HepG2 (cell line): Measurements from ENCODE around the gene ABCC2. TPM values are rescaled to one million over a fixed set of nuclear protein-coding genes. Genes with fewer than 3 reads are reported as not detected.

Experiments used
- ATAC-seq: fragments of 200-7000 bp; cut with Tn5 transposase; 3 replicates; pipeline ENCODE4 v1.9.1; 2020; ENCODE audit warnings: mild to moderate bottlenecking, moderate library complexity
- BruUV-seq: library from RNA; stranded (reverse); fragments of 400-500 nt; replicated peaks from 2 replicates; lab custom pipeline; 2021; lab: Mats Ljungman, UMichigan
- CTCF ChIA-PET: fragments of 300-600 bp; formaldehyde crosslinking; extraction: SDS; loops from one replicate; lab custom pipeline; 2021; ENCODE audit warnings: low total read pairs, inconsistent platforms, low intra/inter-chr PET ratio; lab: Yijun Ruan, JAX
- POLR2A ChIA-PET: fragments of 350-600 bp; sonication (Branson Sonifier 250); formaldehyde crosslinking; loops from one replicate; lab custom pipeline; 2020; ENCODE audit warnings: antibody characterized with exemption, inconsistent platforms; lab: Yijun Ruan, JAX
- DNase-seq: peaks from one replicate; pipeline ENCODE4 v3.0.0-alpha.2; 2015; ENCODE audit warnings: low spot score
- FAIRE-seq: peaks from 3 replicates; lab custom pipeline; 2011; peaks lifted over from hg19 to GRCh38; lab: Jason Lieb, UNC
- H2AFZ ChIP-seq: one replicate; pipeline ENCODE4 v1.6.1; 2011; ENCODE audit warnings: low read length, inconsistent platforms
- H3K27ac ChIP-seq: fragments of 300-600 bp; 3 replicates; pipeline ENCODE4 v1.8.0; 2011; ENCODE audit warnings: mixed run types, mild to moderate bottlenecking, mixed read lengths, low read length, inconsistent platforms; ENCODE audit not compliant: insufficient read depth; ENCODE audit errors: extremely low read length
- H3K27me3 ChIP-seq, 2 experiments: fragments of 200-600 bp in 1 of 2; 2 replicates in 1 of 2; 3 replicates in 1 of 2; pipeline versions ENCODE4 v1.6.0 to v1.8.0; 2011; ENCODE audit warnings: low read length in 2 of 2, mild to moderate bottlenecking in 2 of 2, moderate library complexity in 2 of 2, inconsistent platforms in 1 of 2; ENCODE audit not compliant: insufficient read depth in 2 of 2, control insufficient read depth in 1 of 2
- H3K36me3 ChIP-seq, 2 experiments: fragments of 200-600 bp in 1 of 2; replicated peaks in 1 of 2; 2 replicates in 1 of 2; 3 replicates in 1 of 2; pipeline versions ENCODE4 v1.5.1 to v1.8.0; 2011; ENCODE audit warnings: low read length in 2 of 2, inconsistent platforms in 1 of 2; ENCODE audit not compliant: insufficient read depth in 2 of 2, control insufficient read depth in 1 of 2
- H3K4me1 ChIP-seq: 2 replicates; pipeline ENCODE4 v1.5.1; 2012; ENCODE audit warnings: low read length, inconsistent platforms; ENCODE audit not compliant: insufficient read depth
- H3K4me2 ChIP-seq: 2 replicates; pipeline ENCODE4 v1.6.0; 2011; ENCODE audit warnings: low read depth, low read length, inconsistent platforms
- H3K4me3 ChIP-seq, 3 experiments: fragments of 200-600 bp in 1 of 3; sonication (generic), shearing (Covaris generic) in 1 of 3; replicated peaks in 1 of 3; 2 replicates each; pipeline ENCODE4 v1.5.1; 2011 to 2016; ENCODE audit warnings: low read length in 3 of 3, inconsistent platforms in 2 of 3, low read depth in 2 of 3, mild to moderate bottlenecking in 2 of 3, control low read depth in 1 of 3, mixed read lengths in 1 of 3; ENCODE audit not compliant: insufficient read depth in 1 of 3
- H3K79me2 ChIP-seq: one replicate; pipeline ENCODE4 v1.6.1; 2011; ENCODE audit warnings: low read length, inconsistent platforms; ENCODE audit not compliant: insufficient read depth
- H3K9ac ChIP-seq: 2 replicates; pipeline ENCODE4 v1.6.0; 2011; ENCODE audit warnings: mild to moderate bottlenecking, low read depth, low read length, inconsistent platforms; ENCODE audit not compliant: insufficient read depth
- H3K9me3 ChIP-seq: 2 replicates; pipeline ENCODE4 v1.5.1; 2012; ENCODE audit warnings: mild to moderate bottlenecking, low read length
- H4K20me1 ChIP-seq: 2 replicates; pipeline ENCODE4 v1.6.0; 2011; ENCODE audit warnings: inconsistent platforms, mild to moderate bottlenecking, low read length, moderate library complexity; ENCODE audit not compliant: insufficient read depth
- CCAR2 ChIP-seq: fragments of 200-400 bp; formaldehyde crosslinking; optimal IDR thresholded peaks from 2 replicates; pipeline ENCODE3; 2018; ENCODE audit warnings: low read depth, mild to moderate bottlenecking, low read length, moderate library complexity
- FIP1L1 ChIP-seq: fragments of 200-400 bp; formaldehyde crosslinking; IDR thresholded peaks from 2 replicates; pipeline ENCODE4 v1.6.1; 2018; ENCODE audit warnings: low read depth, mild to moderate bottlenecking, low read length, moderate library complexity, borderline replicate concordance; ENCODE audit not compliant: insufficient read depth
- FOSL2 ChIP-seq: sonication (generic); formaldehyde crosslinking; IDR thresholded peaks from 2 replicates; pipeline ENCODE4 v1.4.0; 2020; ENCODE audit warnings: missing genetic modification reagents
- IKZF1 ChIP-seq: fragments of 450-650 bp; IDR thresholded peaks from 2 replicates; pipeline ENCODE4 v1.7.1; 2016
- KDM6A ChIP-seq: IDR thresholded peaks from 2 replicates; pipeline ENCODE4 v1.6.1; 2016; ENCODE audit warnings: low read depth
- KLF12 ChIP-seq: sonication (generic); formaldehyde crosslinking; IDR thresholded peaks from 2 replicates; pipeline ENCODE4 v1.4.0; 2020; ENCODE audit warnings: missing genetic modification reagents, borderline replicate concordance
- SSRP1 ChIP-seq: IDR thresholded peaks from 2 replicates; pipeline ENCODE4 v1.6.1; 2016; ENCODE audit warnings: control low read depth
- ZNF557 ChIP-seq: sonication (generic); formaldehyde crosslinking; IDR thresholded peaks from 2 replicates; pipeline ENCODE4 v1.4.0; 2020; ENCODE audit warnings: missing genetic modification reagents
- ZNF564 ChIP-seq: sonication (generic); formaldehyde crosslinking; IDR thresholded peaks from 2 replicates; pipeline ENCODE4 v1.8.1; 2023; ENCODE audit warnings: mild to moderate bottlenecking, missing genetic modification reagents
- WGBS: methylation state at CpG from one replicate; pipeline ENCODE4 v1.1.6; 2017; ENCODE audit warnings: low lambda C conversion rate; 5-methylcytosine and 5-hydroxymethylcytosine counted together
- in situ Hi-C: cut with HindIII; loops from 2 replicates; pipeline ENCODE4 v1.10.0; 2017; ENCODE audit warnings: low pct_unique_long_range_greater_than_20kb; ENCODE audit not compliant: extremely low pct_ligation_motif_present
- intact Hi-C: fragments of 100-400 bp; cut with micrococcal nuclease; formaldehyde crosslinking; loops from one replicate; pipeline ENCODE4 v1.10.0; 2022; ENCODE audit not compliant: unreplicated experiment
- polyA plus RNA-seq, 8 experiments: library from polyadenylated mRNA; depleted of rRNA in 3 of 8; stranded (reverse) in 7 of 8; unstranded in 1 of 8; fragments of >200 nt; fragmentation: Illumina TruSeq in 4 of 8; extraction: Trizol in 4 of 8; gene quantifications; 2 replicates each; pipeline versions ENCODE4 v1.2.1 to v1.2.3, GENCODE V29; 2011 to 2016; ENCODE audit warnings: low read depth in 4 of 8, missing spikeins in 1 of 8, mixed read lengths in 1 of 8; ENCODE audit not compliant: insufficient read depth in 1 of 8
- total RNA-seq, 5 experiments: library from RNA; depleted of rRNA; stranded (reverse); fragments of >200 nt; fragmentation: Illumina TruSeq; extraction: Trizol; gene quantifications; 2 replicates each; pipeline ENCODE4 v1.2.3, GENCODE V29; 2016; ENCODE audit warnings: low read depth in 1 of 5
- TF ChIP-seq, protein P1 (sequence below): sonication (generic); formaldehyde crosslinking; IDR thresholded peaks from 2 replicates; pipeline ENCODE4 v1.5.1; 2020; ENCODE audit warnings: missing genetic modification reagents, mild to moderate bottlenecking, borderline replicate concordance
- TF ChIP-seq, protein P2 (sequence below): sonication (generic); formaldehyde crosslinking; IDR thresholded peaks from 2 replicates; pipeline ENCODE4 v1.9.0; 2021; ENCODE audit warnings: missing genetic modification reagents, borderline replicate concordance
- TF ChIP-seq, protein P3 (sequence below), 2 experiments: fragments of 450-650 bp in 1 of 2; sonication (generic) in 1 of 2; formaldehyde crosslinking in 1 of 2; IDR thresholded peaks; 2 replicates each; pipeline versions ENCODE4 v1.6.1 to v1.8.0; 2016 to 2022; ENCODE audit warnings: antibody characterized with exemption in 1 of 2, mild to moderate bottlenecking in 1 of 2, missing genetic modification reagents in 1 of 2

The ABCC2 gene
- total and polyA plus RNA-seq, 2 of the 13 experiments (the other 11 are each of a cell fraction or from before 2014, with no cell fraction given) = 181 to 497 TPM

DNA sequence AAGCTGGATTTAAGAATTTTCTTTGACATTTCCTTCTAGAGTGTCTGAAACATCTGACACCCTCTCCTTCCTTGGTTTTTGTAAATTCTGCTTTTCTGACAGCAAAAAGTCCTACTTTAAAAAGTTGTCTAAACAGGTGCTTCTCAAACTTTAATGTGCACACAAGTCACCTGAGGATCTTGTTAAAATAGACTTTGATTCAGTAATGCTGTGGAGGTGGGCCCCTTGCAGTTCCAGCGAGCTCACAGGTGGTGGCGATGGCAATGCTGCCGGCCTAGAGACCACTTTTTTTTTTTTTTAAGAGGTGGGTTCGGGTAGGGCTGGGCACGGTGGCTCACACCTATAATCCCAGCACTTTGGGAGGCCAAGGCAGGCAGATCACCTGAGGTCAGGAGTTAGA, 77.1 kb downstream of the ABCC2 start:
- peak; percentile 52 for DNase-seq
- ChIA-PET POLR2A (interaction anchor here (0.6 to 1.2 kb wide), 6 partner anchors 9 to 71 kb away, joined by 3 to 11 read pairs (median 3); no protein-coding TSS in a partner anchor), CTCF (interaction anchor here (1.7 to 2.1 kb wide), 3 partner anchors 13 to 186 kb away, joined by 3 to 9 read pairs (median 5); partner anchors contain the start of gene DNMBP)
- H4K20me1 ChIP-seq = no peaks in the 10 kb centered on the region
- no peaks in the 10 kb centered on the region for H3K27me3 ChIP-seq
- H3K4me3 ChIP-seq = peak overlapping the region in 2 of 3 experiments; percentile 11; a peak in 2 of 6 replicates
- ATAC-seq = peak; percentile 71
- H3K4me1 ChIP-seq = peaks cover 32% of the 10 kb centered on the region
- intact Hi-C loops = loop anchor here (2.0 to 5.0 kb wide), 4 partner anchors 68 to 243 kb away; no protein-coding TSS in a partner anchor
- H3K79me2 ChIP-seq = no peaks in the 10 kb centered on the region
- 3% methylated on average over 5 of the region's 5 CpGs for WGBS
- FAIRE-seq = peak; percentile 30
- no peak overlapping the region for H3K27ac ChIP-seq
- in situ Hi-C loops = loop anchor here (10.0 kb wide), 1 partner anchor 245 kb away; no protein-coding TSS in a partner anchor
- H3K9me3 ChIP-seq = no peaks in the 10 kb centered on the region
- no peaks in the 10 kb centered on the region for H3K36me3 ChIP-seq
- no peak overlapping the region for H3K9ac ChIP-seq
- H2AFZ ChIP-seq = no peak overlapping the region
- peak overlapping the region; percentile 75 for H3K4me2 ChIP-seq
- no TSS peak for BruUV-seq
- TF ChIP-seq IKZF1 (no peak), FOSL2 (0 out of 2 replicates have a peak, but pooled peaks have one; percentile 3), ZNF564 (CRISPR knock-in tag) (no peak), KDM6A (no peak), ZNF557 (CRISPR knock-in tag) (no peak), KLF12 (CRISPR knock-in tag) (no peak), FIP1L1 (no peak), SSRP1 (CRISPR knock-in tag) (no peak), CCAR2 (no peak)
- TF ChIP-seq, protein P1, sequence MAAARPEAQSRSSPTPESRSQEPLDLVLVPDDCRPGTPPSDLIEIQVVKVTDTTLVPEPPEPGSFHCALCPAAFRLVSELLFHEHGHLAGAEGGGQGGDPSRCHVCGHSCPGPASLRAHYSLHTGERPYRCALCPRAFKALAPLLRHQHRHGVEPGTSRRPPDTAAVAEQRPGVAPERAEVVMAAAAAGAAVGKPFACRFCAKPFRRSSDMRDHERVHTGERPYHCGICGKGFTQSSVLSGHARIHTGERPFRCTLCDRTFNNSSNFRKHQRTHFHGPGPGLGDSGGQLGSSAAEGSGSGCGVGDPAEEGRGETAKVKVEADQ (CRISPR knock-in tag) = no peak
- TF ChIP-seq, protein P2, sequence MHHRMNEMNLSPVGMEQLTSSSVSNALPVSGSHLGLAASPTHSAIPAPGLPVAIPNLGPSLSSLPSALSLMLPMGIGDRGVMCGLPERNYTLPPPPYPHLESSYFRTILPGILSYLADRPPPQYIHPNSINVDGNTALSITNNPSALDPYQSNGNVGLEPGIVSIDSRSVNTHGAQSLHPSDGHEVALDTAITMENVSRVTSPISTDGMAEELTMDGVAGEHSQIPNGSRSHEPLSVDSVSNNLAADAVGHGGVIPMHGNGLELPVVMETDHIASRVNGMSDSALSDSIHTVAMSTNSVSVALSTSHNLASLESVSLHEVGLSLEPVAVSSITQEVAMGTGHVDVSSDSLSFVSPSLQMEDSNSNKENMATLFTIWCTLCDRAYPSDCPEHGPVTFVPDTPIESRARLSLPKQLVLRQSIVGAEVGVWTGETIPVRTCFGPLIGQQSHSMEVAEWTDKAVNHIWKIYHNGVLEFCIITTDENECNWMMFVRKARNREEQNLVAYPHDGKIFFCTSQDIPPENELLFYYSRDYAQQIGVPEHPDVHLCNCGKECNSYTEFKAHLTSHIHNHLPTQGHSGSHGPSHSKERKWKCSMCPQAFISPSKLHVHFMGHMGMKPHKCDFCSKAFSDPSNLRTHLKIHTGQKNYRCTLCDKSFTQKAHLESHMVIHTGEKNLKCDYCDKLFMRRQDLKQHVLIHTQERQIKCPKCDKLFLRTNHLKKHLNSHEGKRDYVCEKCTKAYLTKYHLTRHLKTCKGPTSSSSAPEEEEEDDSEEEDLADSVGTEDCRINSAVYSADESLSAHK (CRISPR knock-in tag) = no peak
- TF ChIP-seq, protein P3, sequence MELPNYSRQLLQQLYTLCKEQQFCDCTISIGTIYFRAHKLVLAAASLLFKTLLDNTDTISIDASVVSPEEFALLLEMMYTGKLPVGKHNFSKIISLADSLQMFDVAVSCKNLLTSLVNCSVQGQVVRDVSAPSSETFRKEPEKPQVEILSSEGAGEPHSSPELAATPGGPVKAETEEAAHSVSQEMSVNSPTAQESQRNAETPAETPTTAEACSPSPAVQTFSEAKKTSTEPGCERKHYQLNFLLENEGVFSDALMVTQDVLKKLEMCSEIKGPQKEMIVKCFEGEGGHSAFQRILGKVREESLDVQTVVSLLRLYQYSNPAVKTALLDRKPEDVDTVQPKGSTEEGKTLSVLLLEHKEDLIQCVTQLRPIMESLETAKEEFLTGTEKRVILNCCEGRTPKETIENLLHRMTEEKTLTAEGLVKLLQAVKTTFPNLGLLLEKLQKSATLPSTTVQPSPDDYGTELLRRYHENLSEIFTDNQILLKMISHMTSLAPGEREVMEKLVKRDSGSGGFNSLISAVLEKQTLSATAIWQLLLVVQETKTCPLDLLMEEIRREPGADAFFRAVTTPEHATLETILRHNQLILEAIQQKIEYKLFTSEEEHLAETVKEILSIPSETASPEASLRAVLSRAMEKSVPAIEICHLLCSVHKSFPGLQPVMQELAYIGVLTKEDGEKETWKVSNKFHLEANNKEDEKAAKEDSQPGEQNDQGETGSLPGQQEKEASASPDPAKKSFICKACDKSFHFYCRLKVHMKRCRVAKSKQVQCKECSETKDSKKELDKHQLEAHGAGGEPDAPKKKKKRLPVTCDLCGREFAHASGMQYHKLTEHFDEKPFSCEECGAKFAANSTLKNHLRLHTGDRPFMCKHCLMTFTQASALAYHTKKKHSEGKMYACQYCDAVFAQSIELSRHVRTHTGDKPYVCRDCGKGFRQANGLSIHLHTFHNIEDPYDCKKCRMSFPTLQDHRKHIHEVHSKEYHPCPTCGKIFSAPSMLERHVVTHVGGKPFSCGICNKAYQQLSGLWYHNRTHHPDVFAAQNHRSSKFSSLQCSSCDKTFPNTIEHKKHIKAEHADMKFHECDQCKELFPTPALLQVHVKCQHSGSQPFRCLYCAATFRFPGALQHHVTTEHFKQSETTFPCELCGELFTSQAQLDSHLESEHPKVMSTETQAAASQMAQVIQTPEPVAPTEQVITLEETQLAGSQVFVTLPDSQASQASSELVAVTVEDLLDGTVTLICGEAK (IDR thresholded peaks at IDR 0.05) = no peak
- TF ChIP-seq, protein P3 (CRISPR knock-in tag; IDR thresholded peaks at IDR 0.05) = no peak
